HG03159 (cell line): ENCODE results near the gene PDCD5.
"Not testable (repeated sequence)": the region's sequence is repeated elsewhere in the genome, so short reads cannot be mapped to it uniquely, and the experiment has no call there.

Experiments used
- ATAC-seq: cut with Tn5 transposase; IDR thresholded peaks from one replicate; pipeline ENCODE4 v1.9.1; 2021; ENCODE audit warnings: mild to moderate bottlenecking, moderate library complexity; ENCODE audit not compliant: unreplicated experiment

Gene PDCD5, protein sequence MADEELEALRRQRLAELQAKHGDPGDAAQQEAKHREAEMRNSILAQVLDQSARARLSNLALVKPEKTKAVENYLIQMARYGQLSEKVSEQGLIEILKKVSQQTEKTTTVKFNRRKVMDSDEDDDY

DNA sequence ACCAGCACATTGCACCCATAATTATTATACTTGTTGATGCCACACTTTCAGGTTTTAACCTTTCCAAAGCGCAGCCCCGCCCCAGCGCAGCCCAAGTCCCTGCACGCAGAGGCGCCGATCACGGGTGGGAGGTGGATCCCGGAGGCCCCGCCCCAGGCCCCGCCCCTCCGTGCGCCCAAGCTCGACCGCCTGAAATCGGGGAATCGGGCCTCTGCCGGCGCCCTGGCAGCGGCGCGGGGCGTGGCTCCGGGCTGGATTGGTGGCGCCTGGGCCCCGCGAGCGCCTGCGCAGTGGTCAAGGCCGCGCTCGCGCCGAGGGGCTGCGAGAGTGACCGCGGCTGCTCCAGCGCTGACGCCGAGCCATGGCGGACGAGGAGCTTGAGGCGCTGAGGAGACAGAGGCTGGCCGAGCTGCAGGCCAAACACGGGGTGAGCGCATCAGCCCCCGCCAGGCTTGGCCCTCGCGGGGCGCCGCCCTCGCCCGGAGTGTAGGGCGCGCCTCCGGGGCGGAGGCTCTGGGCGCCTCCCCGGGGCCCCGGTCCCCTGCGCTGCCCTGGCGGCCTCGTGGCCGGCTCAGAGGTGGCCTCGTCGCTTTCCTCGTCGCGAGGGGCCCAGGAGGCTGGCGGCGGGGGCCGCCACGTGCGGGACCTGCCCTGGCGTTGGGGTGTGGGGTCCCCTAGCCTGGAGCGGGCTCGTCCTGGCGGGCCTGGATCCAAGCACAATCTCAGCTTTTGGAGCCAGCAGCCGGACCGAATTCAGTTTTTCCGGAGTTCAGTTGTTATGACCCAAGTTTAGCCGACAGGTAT is at the start of gene PDCD5:
PDCD5 (plus strand) TSS at position 290 of the 804 bp plus-strand sequence; CDS start at position 362, 72 bp downstream.
- peak; percentile 90 for ATAC-seq

DNA sequence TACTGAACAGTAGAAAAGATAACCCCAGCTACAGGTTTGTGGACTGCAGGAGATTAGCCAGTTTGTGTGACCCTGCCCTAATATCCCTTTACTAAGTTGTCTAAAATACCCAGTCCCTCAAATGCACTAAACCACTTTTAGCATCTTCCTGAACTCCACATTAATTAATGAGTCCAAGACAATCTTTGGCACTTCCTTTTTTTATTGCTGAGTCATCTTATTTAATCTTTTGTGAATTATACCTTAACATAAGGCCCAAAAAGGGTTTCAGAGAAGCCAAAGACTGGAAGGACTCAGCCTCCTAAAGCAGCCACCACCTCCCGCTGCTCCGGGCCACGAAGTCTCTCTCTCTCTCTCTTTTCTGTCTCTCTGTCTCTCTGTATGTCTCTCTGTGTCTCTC is 48.8 kb upstream of the PDCD5 start:
- ATAC-seq: no peak

DNA sequence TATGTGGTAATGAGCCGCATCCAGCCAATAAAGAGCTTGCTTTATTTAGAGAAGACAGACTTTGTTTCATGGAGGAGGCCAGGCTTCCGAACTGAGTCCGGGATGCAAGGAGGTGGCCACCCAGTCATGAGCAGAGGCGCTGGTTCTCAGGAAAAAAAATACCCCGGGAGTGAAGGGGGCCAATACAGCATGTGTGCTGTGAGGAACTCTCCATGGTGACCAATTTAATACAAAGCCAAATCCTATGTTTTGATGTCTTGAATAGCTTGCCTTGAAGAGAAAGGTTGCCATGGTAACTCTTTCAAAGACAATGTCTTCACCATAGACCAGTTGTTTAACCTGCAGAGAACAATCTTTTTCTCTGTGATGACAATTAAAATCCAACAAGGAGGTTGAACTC is 43.4 kb upstream of the PDCD5 start:
- ATAC-seq: no peak

DNA sequence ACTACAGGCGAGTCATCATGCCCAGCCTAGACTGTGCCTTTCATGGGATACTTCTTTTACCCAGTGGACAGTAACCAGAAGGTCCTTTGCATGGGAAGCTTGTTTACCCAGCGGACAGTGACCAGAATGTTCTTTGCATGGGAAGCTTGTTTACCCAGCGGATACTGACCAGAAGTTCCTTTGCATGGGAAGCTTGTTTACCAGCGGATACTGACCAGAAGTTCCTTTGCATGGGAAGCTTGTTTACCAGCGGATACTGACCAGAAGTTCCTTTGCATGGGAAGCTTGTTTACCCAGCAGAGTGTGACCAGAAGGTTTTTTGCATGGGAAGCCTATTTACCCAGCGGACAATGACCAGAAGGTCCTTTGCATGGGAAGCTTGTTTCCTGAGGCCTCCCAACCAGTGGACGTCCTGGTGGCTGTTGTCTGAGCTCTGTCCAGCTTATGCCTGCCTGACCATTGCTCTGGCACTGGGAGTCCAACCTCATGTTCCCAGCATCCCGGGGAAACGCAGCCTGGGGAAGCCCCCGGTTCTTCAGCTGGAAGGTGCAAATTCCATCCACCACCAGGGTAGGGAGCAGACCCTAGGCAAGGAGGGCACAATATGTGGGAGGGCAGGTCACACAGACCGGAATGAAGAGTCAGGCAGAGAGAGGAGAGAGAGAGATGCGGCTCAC is 41.6 kb upstream of the PDCD5 start:
- no peak for ATAC-seq

DNA sequence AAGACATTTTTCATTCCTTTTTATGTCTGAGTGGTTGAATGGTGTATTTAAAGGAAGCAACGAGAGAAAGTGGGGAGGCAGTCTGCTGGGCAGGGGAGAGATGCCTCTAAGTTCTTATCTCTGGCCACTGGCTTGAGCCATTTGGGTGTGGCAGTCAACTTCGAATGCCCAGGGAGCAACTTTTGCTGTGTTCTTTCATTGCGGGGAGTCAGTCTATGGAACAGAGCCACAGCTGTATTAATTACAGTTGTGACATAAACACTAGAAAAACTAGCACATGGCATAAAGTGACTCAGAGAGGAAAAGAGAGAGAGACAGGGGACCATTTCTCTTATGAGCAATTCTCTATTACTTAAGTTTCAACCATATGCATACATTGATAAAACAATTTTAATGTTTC is 40.4 kb upstream of the PDCD5 start:
- ATAC-seq: no peak

DNA sequence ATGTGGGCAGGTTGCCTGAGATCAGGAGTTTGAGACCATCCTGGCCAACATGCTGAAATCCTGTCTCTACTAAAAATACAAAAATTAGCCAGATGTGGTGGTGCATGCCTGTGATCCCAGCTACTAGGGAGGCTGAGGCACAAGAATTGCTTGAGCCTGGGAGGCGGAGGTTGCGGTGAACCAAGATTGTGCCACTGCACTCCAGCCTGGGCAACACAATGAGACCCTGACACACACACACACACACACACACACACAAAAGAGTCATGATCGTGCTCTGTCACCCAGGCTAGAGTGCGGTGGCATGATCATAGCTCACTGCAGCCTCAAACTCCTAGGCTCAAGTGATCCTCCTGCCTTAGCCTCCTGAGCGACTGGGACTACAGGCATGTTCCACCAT is 39.6 kb upstream of the PDCD5 start:
- not testable (repeated sequence) for ATAC-seq

DNA sequence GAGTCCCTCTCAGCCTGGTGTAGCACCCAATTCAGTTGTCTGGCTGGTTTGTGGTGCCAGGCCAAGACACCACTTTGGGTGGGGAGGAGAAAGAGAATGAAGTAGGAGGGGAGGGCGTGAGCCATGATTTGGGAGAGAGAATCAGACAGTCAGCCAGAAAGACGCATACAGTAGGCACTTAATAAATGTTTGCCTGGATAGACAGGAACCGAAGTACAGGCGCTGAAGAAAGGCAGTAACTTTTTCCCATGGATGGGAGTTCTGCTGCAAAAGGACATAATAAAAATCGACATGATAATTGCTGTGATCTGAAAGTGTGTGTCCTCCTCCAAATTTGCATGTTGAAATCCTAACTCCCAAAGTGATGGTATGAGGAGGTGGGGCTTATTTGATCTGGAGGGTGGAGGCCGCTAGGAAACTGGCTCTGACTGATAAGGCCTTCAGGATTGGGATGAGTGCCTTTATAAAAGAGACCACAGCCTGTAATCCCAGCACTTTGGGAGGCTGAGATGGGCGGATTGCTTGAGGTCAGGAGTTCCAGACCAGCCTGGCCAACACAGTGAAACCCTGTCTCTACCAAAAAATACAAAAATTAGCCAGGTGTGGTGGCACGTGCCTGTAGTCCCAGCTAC is 38.4 kb upstream of the PDCD5 start:
- ATAC-seq: no peak

DNA sequence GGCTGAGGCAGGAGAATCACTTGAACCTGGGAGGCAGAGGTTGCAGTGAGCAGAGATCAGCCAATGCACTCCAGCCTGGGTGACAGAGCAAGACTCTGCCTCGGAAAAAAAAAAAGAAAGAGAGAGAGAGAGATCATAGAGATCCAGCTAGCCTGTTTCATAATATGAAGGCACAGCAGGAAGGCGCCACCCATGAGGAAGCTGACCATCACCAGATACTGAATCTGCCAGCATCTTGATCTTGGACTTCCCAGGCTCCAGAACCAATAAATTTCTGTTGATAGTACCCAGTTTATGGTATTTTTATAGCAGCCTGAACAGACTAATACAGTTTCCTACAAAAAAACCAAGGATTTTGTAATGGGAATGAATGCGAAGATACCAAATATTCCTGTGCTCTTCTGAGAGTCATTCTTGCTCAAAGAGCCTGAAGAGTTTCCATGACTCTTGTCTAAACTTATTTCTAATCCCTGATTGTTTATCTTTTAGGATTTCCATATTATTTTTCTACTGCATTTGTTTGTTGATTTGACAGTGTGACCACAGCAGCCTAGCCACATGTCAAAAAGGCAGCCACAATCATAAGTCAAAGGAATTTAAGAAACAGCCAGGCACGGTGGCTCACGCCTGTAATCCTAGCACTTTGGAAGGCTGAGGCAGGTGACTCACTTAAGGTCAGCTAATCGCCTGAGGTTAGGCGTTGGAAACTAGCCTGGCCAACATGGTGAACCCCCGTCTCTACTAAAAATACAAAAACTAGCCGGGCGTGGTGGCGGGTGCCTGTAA is 37.7 kb upstream of the PDCD5 start:
- ATAC-seq: no peak

DNA sequence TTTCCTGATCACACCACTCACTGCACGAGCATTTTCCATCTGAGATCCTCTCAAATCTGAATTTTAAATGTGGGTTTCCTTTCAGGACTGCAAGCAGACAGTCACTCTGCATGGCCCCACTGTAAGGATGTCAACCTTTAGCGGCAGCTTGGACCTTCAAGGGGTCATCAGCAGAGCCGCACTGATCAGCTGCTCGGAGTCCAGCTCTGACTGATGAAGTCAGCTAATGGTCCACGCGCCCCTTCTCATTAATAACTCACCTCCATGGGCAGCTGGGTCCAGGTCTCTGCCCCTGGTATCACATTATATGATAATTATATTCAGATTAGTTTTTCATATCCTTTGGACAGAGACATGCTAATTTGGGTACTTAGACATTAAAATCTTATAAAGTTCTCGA is 36.1 kb upstream of the PDCD5 start:
- ATAC-seq: no peak

DNA sequence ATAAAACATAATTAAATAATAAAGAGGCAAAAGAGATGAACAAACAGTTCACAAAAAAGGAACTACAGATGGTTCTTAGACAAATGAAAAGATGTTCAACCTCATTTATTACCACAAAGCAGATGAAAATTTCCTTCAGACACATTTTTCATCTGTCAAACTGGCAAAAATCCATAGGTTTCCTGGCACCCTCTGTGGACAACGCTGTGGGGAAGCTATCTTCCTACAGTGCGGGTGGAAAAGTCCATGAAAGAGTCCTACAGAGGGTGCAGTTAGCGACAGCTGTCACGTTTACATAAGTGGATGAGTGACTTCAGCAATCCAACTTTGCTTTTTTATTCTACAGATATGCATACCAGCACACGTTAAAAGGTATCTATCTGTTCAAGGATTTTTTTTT is 30.3 kb upstream of the PDCD5 start:
- no peak for ATAC-seq

DNA sequence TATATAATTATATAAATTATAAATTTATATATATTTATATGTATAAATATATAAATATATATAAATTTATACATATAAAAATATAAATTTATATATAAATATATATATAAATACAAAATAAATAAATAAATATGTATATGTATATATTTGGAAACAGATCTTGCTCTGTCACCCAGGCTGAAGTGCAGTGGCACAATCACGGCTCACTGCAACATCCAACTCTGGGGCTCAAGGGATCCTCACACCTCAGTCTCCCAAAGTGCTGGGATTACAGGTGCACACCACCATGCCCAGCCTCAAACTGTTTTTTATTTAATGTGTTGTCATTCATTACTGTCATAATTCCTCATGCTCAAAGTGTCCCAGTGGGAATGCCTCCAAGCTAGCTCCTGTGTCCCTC is 25.2 kb upstream of the PDCD5 start:
- ATAC-seq: no peak

DNA sequence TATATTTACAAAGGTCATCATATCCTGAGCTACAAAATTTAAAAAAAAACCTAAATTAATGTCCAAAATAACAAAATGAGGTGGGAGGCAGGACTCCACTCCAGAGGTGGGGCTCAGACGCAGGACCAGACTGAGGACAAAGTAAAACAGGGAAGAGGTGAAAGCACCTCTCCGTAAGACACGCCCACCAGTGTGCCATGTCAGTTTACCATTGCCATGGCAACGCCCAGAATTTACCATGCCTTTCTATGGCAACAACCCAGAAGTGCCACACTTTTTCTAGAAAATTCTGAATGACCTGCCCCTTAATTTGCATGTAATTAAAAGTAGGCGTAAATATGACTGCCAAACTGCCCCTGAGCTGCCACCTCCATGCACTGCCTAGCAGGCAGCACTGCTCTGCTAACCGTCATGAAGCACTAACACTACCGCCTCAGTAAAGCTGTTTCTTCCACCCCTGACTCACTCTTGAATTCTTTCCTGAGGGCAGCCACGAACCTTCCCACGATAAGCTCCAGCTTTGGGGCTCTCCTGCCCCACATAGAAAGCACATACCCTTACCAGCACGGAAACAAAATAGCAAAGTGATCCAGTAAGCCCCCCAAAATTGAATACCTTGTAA is 22.3 kb upstream of the PDCD5 start:
- no peak for ATAC-seq

DNA sequence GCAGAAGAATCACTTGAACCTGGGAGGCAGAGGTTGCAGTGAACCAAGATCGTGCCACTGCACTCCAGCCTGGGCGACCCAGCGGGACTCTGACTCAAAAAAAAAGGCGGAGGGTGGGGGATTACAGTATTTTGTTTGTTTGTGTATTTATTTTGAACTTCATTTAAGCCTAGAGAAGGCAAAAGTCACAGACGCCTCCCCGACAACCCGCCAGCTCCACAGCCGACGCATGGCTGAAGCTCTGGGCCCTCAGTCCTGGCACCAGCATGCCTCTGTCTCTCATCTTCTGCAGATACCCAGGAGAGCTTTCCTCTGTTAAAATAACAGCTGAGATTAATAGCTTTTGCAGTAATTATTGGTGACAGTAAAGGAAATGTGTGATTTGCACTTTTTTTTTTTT is 17.2 kb upstream of the PDCD5 start:
- no peak for ATAC-seq

DNA sequence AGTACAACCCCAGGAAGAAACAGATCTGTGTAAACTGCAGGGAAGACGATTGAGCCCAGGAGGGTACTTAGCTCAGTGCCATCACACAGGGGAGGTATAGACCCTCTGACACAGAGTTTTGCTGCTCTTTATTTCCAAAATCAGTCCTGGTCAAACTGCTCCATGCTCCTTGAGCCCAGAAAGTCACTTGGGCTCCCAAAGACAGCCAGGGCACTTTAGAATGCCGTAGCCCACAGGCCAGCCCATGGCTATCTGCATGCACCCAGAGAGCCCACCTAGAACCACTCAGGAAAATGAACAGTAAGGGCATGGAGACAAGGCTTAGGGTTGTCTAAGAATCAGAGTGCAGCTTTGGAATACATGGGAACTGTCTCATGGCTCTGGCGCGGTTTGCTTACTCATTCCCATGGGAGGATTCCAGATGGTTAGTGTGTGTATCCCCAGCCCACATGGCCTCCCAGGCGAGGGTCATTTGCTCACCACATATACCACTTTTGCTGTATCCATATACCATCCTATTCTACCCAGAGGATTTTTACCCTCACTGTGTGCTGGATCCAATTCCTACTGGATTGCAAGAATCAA is 14.7 kb upstream of the PDCD5 start:
- ATAC-seq: no peak

DNA sequence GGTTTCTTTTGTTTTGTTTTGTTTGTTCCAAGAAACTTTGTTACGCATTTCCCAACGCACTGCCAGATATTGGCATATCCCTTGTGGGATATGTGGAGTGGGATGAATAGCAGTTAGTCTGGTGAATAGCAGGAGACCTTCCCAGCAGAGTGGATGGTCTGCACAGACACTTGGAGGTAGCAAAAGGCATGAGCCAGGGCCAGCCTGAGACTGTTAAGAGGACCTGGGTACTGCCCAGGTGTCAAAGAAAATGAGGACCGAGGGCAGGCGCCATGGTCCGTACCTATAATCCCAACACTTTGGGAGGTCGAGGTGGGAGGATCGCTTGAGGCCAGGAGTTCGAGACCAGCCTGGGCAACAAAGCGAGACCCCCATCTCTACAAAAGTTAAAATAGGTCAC is 13.5 kb upstream of the PDCD5 start:
- no peak for ATAC-seq

DNA sequence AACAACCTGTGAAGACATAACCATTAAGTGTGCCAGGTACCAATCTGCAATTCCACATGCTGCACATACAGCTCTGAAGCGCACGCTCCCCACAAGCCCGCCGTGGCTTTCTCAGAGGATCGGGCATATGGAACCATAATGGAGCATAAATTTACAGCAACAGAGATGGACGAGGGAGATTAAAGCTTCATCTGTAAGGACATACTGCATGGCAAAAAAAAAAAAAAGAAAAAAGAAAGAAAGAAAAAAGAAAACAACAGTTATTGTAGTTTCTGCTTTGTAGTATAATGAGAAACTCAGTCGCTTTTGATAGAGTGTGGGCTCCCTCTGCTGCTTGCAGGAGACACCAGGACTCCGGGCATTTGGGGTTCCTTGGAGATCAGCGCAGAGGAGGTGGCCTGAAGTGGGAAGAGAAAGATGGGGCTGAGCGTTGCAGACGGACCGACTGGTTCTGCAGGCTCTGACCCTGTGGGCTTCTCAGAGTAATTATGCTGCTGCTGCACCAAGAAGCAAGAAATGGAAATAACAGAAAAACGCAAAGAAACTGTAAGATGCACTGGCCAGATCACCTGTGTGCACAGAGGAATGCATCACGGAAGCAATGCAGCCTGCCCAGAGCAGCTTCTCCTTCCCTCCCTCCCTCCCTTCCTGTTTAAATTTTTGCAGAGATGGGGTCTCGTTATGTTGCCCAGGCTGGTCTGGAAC is 10.8 kb upstream of the PDCD5 start:
- ATAC-seq: no peak

DNA sequence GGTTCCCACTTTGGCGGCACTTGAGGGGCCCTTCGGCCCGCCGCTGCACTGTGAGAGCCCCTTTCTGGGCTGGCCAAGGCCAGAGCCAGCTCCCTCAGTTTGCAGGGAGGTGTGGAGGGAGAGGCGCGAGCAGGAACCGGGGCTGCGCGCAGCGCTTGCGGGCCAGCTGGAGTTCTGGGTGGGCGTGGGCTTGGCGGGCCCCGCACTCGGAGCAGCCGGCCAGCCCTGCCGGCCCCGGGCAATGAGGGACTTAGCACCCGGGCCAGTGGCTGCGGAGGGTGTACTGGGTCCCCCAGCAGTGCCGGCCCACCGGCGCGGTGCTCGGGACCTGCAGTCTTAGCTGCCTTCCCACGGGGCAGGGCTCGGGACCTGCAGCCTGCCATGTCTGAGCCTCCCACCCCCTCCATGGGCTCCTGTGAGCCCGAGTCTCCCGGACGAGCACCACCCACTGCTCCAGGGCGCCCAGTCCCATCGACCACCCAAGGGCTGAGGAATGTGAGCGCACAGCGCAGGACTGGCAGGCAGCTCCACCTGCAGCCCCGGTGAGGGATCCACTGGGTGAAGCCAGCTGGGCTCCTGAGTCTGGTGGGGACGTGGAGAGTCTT is 9.4 kb upstream of the PDCD5 start:
- ATAC-seq: not testable (repeated sequence)

DNA sequence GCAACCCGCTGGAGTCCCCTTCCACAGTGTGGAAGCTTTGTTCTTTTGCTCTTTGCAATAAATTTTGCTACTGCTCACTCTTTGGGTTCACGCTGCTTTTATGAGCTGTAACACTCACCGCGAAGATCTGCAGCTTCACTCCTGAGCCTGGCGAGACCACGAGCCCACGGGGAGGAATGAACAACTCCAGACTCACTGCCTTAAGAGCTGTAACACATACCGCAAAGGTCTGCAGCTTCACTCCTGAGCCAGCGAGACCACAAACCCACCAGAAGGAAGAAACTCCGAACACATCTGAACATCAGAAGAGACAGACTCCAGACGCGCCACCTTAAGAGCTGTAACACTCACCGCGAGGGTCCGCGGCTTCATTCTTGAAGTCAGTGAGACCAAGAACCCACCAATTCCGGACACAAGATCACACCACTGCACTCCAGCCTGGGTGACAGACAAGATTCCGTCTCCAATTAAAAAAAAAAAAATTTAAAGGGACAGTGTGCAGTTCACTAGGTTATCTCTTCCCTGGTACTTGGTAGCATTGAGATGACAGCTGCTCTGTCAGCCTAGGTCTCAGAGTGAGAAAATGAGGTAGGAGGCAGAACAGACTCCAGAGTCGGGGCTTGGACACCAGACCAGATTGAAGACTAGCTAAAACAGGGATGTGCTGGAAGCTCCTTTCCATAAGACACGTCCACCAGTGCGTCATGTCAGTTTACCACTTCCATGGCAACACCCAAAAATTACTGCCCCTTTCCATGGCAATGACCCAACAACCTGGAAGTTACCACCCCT is 8.1 kb upstream of the PDCD5 start:
- ATAC-seq: not testable (repeated sequence)

DNA sequence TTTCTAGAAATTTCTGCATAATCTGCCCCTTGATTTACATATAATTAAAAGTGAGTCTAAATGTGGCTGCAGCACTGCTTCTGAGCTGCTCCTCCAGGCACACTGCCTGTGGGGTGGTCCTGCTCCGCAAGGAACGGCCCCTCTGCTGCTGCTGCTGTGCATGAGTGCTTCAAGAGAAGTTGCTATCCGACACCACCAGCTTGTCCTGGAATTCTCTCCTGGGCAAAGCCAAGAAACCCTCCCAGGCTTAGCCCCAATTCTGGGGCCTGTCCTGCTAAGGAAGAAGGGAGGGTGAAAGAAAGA is 7.5 kb upstream of the PDCD5 start:
- ATAC-seq: no peak
